ENCODE results near the gene PDGFRB.

- TF ChIP-seq POLR2A (IDR thresholded peaks at IDR 0.05): no peak
- TF ChIP-seq CTCF (IDR thresholded peaks at IDR 0.05): no peak
Observed at GRCh38 chr5:150121448-150122157, 34.0 kb downstream of the PDGFRB start.
